NCI-H446 (cell line): ENCODE data around the gene ZBTB20.

ENCODE experiments used
- DNase-seq, 2 experiments: peaks; one replicate each; lab custom pipeline; 2025; lab: John Stamatoyannopoulos, UW

The ZBTB20 gene

DNA sequence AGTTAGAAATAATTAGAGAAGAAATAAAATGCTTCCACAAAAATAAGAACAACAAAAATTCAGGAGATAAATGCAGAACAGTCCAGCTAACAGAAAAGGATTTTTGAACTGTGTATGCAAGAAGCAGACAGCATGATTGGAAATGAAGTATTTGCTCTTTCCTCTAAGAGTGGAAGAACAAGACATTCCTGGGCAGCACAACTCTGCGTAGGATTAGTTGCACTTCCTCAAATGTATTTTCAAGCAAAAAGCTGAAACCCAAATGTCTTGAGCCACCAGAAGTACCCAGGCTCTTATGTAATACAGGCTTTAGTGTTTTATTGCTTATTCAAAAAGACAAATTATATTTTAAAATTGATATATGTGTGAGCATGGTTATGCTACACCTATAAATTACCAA lies 127.2 kb downstream of the ZBTB20 start:
- DNase-seq, result no peak

DNA sequence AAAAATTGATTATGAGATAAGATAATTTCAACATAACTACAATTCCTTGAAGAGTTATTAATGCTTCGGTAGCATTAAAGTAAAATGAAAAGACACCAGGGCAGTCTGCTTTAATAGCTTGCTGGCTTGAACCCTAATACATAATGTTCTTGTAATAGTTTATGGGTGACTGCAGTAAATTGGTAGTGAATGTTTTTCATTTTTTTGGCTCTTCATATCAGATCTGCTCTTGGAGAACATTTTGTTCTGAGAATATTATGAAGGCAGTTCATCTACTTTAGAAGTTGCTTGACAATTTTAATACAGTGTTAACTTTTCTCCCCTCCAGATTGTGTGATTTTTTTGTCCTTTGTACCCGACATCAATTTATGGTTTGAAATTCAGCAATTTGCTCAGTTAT lies 128.4 kb downstream of the ZBTB20 start:
- DNase-seq, result no peak

DNA sequence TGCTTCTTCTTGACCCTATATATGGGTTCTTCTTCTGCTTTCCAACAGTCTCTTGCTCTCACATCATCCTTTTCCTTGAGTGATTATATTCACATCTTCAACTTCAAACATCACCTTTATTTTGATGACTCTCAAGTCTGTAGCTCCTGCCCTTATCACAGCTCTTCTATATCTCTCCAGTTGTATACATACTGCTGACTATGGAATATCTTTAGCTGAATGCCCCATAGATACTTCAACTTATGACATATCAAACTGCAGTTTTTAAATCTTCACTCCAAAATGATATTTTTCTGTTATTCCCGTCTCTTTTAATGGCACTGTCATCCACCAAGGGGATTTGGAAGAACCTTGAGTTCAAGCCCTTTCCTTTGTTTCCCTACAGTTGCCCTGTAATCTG lies 139.1 kb downstream of the ZBTB20 start:
- no peak for DNase-seq

DNA sequence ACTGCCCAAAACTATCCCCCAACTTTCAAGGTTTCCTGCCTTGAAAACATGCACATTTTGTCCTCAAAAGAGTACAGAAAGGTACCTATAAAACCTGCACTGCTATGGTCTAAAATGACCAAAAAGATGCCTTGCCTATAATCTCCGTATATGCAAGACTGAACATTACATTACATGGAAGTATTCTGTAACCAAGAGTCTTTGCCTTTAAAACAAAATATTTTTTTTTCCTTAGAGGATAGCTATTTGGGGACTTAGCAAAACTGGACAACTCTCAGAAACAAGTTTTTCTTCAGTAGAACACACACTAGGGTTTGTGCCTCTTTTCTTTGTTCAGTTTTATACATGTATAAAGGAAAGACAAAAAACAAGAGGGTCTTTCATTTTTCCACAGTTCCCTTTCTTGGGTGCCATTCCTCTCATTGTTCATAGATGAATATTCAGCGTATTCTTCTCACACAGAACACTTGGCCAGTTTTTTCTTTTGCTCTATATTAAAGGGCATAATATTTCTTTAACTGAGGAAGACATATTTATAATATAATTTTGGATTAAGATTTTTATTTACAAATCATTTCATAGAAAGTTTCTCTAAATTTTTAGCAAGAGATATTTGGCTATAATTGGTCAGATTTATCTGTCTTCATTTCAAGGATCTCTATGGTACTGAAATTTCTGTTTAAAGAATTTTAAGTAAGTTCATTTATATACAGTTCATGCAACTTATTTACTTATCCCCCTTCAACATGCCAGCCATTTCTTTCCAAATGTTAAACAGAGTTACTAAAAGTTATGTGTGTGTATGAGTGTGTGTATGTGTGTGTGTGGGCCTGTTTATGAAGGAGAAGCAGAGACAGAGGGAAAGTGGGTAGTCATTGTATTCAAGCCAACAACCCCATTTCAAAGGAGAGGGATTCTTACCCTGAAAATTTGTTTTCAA lies 142.6 kb downstream of the ZBTB20 start:
- DNase-seq, result no peak

DNA sequence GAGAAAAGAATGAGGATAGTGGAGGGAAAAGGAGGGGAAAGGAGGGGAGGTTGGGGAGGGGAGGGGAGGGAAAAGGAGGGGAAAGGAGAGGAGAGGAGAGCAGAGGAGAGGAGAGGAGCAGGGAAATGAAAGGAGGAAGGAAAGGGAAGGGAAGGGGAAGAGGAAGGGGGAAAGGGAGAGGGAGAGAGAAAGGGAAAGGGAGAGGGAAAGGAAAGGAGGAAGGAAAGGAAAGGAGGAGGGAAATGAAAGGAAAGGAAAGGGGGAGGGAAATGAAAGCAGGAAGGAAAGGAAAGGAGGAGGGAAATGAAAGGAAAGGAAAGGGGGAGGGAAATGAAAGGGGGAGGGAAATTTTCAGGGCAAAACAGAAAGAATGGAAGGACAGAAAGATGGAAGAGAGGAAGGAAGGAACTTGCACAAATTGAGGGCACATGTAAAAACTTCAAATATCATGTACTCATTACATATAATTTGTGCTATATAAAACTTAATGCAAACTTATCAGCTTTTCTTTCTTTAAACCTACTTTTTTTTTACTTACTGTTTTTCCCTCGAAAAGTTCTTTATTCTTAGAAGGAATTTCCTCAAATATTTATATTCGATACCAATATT lies 148.0 kb downstream of the ZBTB20 start:
- no peak for DNase-seq

DNA sequence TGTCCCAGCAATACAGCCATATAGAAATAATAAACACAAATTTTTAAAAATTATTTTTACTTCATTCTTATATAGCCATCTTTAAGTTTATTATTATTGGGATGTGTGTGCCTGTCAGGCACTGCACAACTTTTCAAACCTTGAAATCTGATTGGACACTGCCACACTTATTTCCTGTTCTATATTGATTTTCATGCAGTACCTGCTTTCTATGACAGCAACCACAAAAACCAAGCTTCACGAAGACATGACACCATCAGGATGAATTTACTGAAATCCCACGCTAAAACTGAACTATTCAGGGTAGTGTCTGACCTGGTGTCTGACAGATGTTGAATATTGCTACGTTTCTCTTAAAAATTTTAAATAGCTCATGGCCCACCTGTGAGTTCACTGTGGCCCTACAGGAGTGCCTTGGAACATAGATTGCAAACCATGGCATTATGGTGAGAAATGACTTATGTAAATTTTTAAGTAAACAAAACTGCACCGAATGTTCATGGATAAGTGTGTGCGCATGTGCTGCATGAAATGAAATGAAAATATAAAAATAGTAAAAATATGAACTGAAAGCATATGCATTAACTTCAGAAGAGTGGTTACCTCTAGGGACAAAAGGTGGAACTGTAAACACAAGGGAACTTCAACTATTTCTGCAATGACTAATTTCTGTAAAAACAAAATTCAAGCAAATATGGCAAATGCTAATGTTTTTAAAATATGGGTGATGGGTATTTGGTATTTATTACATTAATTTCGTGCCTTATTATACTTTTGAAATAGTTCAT lies 152.3 kb downstream of the ZBTB20 start:
- DNase-seq, result no peak

DNA sequence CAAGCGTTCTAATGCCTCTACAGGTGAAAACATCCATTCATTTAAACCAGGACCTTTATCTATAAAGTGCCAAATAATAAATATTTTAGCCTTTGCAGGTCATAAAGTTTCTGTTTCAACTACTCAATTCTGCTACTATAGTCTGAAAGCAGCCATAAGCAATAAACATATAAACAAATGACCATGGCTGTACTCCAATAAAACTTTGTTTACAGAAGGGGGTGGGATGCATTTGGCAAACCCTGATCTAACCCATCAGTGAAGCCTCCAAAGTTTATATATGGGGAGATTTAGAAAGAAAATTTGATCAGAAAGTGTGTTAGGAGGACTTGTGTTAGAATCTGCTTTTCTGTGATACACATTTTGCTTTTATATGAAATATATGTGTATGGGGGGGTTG lies 161.3 kb downstream of the ZBTB20 start:
- DNase-seq, result no peak

DNA sequence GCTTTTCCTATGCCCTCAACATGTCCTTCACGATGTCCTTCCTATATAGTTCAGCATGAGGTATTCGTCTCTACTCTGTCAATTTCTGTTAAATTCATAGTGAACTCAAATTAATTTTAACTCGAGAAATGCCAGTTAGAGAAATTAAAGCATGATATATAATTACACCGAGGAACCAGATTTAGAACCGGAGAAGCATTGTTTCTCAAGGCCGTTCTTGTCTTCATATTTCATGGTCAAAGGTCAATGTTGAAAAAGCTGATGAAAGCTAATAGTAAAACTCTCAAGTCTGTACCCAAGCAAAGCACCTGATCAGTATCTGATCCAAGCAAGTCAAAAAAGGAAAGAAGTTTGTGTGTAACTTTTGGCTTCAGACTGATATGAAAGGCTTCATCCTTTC lies 163.8 kb downstream of the ZBTB20 start:
- no peak for DNase-seq

DNA sequence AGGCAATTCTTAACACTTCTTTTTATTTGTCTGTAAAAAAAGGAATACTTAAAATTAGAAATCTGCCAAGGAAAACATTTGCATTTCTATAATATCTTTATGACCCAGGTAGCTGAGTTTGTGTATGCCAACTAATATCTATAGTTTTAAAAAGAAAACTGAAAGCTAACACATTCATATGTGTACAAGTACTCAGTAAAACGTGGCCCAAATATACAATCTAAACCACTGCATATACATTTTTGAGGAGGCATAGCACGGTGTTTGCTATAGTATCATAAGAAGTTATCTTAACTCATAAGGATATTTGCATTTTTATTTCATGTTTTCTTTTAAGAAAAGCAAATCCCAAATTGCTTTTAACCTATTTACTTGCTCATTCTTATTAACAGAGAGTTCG lies 172.7 kb downstream of the ZBTB20 start:
- DNase-seq, result no peak

DNA sequence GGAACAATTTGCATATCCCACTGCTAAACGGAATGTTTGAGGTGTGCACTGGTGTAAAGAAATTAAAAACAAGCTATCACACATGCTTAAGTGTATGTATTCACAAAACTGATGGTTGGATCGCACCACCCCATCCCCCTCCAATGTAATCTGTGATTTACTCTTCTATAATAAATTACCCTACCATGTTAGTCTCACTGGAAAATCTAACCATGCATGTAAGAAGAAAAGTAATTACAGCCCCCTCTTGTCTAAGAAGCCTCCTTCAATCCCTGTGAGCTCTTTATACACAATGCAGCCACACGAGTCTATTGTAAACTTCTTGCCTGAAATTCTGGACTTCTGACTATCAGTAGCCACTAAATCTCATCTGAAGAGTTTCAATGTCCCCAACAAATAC lies 173.6 kb downstream of the ZBTB20 start:
- no peak for DNase-seq

DNA sequence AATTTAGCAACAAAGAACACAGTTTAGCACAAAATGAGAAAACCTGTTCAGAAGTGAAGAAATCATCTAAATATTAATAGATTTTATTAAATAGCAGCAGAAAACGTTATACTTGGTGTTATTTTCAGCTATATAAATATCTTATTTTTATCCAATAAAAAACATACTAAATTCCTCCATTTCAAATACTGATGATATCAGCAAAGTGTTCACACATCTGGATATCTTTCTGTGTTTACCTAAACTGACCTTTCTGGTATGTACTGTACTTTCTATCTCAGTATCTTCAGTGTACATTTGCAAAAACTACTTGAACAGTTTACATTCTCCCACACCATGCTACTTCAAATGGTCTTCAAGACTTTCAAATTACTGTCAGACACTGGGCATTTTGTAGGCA lies 179.9 kb downstream of the ZBTB20 start:
- no peak for DNase-seq

DNA sequence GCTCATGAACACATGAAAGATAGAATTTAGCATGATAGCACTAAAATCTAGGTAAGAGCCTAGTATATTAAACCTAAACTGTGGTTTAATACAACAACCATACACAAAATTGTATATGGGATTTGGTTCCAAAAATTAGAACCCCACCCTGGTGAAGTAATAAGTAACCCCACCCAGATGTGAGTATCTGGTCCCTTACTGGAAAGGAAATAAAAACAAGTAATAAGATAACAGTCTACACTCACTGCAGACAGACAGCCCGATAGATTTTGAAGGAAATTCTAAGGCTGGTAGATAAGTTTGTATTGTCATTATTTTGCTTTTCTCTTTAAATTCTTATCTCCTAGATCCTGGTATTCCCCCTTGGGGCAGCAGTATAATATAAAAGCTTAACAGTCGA lies 184.9 kb downstream of the ZBTB20 start:
- no peak for DNase-seq

DNA sequence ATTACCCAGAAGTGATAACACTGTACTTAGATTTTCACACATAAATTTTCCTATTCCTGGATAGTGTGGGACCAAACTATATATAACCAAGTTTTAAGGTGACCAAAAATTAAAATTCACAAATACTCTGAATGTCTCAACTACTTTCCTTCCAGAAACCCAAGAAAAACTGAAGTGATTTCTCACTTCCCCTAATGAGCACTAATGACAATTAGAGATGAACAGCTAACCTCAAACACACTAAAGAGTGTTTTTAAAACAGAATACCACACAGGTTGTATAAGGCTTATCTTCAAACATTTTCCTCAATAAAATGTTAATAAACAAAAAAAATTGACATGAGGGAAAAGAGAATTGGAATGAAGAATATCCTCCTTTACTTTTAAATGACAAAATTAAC lies 188.2 kb downstream of the ZBTB20 start:
- no peak for DNase-seq

DNA sequence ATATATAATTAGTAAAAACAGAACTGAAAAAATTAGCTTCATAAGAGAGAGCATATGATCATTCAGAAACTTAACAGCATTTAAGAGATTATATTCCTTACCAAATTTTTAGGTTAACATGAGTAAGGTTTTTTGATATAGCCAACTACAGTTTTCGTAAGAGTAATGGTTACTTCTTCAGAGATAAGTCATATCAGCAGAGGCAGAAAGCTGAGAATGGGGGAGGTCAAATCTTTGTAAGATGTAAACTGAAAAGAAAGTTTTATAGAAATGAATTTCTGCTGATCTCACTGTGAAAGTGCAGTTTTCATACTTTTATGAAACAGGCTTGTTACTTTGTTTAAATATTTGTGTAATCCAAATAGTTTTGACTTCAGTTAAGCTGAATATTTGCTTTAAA lies 193.3 kb downstream of the ZBTB20 start:
- DNase-seq, result no peak

DNA sequence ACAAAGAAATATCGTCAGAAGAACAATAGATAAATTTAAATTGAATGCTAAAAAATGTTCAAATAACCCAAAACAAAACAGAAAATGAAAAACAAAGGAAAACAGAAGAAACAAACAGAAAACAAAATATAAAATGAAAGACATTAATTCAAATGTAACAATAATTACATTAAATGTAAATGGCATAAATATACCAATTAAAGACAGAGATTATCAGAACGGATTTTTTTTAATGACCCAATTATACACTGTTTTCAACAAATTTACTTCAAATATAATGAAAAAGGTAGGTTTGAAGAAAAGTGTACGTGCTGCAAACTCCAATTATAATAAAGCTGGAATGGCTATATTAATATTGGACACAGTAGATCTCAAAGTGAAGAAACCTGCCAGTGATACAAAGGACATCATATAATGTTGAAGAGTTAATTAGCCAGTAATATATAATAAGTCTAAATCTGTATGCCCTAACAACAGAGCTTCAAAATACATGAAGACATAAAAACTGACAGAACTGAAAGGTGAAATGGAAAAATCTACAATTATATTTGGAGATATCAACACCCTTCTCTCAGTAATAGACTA lies 193.8 kb downstream of the ZBTB20 start:
- DNase-seq, result no peak

DNA sequence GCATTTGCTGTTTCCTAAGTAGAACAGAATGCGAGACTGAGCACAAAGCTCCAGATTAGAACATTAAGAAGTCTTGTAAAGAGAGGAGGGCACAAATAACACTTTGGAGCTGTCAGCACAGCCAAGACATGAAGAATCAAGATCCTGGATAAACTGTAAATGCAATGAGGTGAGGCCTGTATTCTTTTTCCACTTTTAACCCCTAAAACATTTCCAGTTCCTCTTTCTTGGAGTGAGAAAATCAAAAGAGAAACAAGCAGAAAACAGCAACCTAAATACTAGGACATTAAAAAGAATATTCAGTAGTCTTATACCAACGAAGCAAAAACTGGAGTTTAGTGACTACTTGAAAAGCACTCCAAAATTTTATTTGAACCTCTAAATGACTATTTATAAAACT lies 204.3 kb downstream of the ZBTB20 start:
- DNase-seq, result no peak

DNA sequence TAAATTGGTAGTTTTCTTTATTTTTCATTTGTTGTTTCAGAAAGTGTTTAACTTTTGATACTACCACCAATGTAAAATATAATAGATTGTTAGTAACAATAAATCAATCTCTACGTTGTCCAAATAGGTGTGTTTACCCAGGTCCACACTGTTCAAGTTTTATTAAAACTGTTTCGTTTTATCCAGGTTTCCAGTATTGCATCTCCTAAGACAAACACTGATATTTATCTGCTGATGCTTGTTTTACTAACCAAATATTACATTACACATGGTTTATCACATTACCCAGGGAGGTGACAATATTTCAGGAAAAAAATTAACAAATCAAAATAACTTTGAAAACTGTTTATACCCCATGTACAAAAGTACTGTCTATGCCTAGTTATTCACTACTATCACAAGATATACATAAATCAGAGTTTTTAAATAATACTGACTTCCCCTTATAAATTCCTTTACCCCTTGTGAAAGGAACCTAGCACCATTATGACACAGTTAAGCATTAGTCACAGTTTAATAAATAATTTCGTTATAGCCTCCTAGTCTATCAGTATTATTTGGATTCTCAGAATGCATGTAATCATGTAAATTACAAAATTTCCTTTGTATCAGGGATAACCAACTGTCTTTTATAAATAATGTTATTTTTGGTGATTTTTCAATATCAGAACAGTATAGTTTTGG lies 205.3 kb downstream of the ZBTB20 start:
- DNase-seq, result no peak

DNA sequence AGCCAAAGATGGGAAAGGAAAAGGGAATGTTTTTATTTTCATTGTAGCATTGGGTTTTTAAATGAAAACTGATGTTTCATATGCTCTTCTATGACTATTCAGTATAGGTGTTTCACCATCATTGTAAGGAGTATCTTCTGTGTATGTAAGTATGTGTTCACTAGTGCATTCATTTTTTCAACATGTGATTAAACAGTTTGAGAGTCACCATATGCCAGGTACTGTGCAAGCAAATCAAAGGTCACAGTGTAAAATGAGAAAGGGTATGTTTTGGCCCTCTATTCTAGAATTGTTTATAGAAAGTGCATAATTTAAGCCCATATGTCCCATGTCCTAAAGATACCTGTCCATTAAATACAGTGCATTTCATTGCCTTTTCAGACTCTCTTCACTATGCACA lies 207.2 kb downstream of the ZBTB20 start:
- peak in 1 of 2 experiments; percentile 41 for DNase-seq

DNA sequence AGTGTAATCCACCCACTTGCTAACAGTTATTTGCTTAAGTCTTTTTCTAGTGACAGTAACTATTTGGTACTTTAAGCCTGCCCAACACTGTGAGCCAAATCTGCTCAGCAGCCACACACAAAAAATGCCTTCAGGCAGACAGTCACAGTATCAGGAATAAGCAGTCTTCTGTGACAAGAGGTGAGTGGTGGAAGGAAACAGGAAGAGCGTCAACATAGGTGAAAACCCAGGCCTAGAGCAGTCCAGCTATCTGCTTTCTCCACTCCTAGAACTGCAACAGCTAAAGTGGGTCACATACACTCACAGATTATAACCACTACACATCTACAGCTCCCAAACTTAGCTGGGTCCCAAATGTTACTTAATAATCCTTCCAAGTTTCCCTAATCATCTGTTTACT lies 213.7 kb downstream of the ZBTB20 start:
- DNase-seq, result no peak

DNA sequence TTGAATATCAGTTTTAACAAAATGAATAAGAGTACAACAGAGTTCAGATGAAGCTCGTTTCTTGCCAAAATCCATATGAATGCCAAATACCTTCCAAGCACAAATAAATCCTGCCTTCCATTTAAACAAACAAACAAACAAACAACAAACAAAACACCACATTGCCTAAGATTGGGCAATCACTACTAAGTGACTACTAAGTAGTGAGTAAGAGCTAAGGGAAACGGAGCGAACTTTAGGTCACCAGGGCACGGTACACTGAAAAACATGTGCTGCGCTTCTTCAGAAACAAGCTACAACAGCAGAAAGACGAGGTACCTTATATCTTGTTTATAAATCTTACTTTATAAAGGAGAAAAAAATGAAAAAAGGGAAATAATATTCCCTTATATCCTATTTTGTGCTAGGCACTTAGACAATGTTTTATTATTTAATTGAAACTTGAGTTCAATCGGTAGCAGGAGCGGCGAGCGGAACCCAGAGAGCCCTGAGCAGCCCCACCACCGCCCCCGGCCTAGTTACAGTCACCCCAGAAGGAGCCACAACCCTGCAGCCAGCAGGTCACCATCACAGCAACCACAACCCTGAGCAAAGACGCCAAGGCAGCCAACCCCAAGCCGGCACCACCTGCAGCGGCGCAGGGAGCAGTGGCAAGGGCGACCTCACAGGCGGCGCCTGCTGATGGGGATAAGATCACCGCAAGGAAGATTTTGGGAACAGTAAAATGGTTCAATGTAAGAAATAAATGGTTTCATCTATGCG lies 216.9 kb downstream of the ZBTB20 start:
- DNase-seq, result no peak

DNA sequence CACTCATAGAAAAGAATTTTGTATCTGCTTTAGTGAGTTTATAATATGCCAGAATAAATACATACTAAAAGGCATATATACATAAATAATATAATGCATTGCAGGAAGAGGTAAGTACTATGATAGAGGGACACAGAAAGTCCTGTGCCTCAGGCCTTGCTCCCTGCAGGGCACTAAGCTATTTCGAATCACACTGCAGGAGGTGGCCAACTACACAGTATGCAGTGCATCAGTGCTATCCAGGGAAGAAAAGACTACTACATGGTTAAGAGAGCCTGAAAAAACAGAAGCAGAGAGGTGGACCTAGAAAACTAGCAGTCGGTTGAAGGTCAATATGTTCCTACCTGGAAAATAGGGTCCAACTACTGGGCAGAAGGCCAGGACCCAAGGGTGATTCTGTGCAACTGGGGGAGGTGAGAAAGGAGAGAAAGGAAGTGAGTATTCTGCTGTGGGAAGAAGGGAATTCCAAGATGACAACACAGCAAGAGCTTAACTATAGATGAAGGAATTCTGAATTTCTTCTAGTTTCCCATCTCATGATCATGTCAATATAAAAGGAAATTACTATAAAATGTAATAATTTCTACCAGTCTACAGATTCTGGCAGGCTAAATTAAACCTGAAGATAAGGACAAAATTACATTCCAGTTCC lies 218.0 kb downstream of the ZBTB20 start:
- no peak for DNase-seq
